ENCODE measurements around the gene CAPZA3.
"Not testable (repeated sequence)": the region's sequence is repeated elsewhere in the genome, so short reads cannot be mapped to it uniquely, and the experiment has no call there.

CAPZA3 gene

DNA sequence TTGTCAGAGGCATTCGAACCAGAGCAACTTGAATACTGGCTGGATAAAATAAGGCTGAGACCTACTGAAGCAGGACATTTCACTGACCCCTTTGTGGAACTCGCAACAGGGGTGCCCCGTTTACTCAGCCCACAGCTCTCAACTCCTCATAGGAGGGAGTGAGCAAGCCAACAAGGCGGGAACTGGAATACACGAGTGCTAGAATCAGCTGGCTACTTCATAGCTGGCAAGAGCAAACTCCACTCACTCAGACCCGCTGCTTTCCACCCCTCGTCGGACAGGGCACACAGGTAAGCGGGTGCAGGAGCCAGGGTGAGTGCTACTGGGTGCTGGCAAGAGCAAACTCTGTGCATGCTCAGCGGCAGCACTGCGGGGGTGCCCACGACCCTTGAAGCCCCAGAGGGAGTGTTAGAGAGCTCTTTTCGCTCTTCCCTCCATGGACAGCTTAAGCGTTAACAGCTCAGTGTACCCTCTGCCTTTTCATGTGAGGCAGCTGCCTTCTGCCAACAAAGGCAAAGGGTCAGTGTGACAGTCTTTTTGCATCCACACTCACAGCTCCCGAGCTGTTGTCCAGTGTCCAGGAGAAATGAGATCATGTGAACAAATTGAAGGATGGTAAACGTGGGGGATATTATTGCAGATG lies 15.7 kb downstream of the CAPZA3 start:
- no peak for DNase-seq (ENCODE audit: low read depth in 3 of 3)

DNA sequence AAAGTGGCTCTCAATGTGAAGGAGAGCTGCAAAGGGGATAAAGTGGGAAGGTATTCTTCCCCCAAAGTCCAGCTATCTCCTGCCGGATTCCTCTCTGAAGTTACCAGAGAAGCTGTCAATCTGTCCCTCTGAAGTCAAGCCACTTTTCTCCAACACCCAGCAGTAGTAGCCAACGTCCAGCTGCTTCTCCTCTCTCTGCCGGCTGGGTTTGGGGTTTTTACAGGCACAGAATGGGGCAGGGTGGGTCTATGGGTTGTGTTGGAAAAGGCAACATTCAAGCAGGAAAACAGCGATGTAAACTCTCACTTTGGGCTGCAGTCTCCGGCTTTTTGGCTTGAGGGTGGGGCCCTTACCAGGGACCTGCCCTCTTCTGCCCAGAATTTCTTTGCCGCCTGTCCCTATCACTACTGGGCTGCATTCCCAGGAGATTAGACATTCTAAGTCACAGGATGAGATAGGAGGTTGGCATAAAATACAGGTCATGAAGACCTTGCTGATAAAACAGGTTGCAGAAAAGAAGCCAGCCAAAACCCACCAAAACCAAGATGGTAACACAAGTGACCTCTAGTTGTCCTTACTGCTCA lies 16.3 kb downstream of the CAPZA3 start:
- DNase-seq (ENCODE audit: low read depth in 3 of 3): no peak

DNA sequence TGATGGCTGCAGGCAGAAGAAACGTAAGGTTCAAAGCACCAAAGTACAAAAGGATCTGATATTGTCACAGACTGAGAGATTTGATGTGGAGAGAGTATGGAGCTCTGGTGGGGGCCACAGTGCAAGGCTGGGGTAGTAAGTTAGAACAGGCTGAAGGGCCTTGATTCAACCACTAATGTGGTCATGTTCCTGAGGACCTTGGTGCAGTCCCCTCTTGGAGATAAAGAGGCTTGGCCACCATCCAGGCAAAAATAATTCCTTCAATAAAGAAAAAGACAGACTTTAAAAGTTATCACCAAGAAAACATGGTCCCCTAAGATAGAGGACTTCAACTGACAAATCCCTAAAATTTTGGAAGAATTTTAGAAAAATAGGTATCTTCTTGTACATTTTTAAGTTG lies 17.4 kb downstream of the CAPZA3 start:
- no peak for DNase-seq (ENCODE audit: low read depth in 3 of 3)

- DNase-seq (ENCODE audit: low read depth in 3 of 3): not testable (repeated sequence)
These were observed 28.6 kb downstream of the CAPZA3 start for GRCh38 chr12:18766479-18766878.

DNA sequence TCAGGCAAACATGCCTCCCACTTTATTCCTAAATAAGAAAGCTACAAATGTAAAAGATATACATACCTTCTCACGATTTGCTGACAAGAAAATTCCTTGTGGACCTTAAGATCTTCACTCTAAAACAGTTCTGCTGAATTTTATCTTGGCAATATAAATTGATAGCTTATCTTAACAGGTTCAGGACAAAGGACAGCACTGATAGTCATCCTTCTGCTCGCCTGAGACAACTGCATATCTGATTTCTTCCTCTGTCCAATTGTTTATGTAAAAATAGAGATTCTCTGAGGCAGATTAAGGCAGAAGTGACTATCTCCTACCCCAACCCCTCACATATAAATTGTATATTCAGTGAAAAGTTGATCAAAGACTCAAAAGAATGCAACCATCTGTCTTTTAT lies 44.9 kb downstream of the CAPZA3 start:
- DNase-seq (ENCODE audit: low read depth in 3 of 3): no peak

DNA sequence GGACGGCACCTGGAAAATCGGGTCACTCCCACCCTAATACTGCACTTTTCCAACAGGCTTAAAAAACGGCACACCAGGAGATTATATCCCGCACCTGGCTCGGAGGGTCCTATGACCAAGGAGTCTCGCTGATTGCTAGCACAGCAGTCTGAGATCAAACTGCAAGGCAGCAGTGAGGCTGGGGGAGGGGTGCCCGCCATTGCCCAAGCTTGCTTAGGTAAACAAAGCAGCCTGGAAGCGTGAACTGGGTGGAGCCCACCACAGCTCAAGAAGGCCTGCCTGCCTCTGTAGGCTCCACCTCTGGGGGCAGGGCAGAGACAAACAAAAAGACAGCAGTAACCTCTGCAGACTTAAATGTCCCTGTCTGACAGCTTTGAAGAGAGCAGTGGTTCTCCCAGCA lies 47.5 kb downstream of the CAPZA3 start:
- not testable (repeated sequence) for DNase-seq (ENCODE audit: low read depth in 3 of 3)

Measured in stimulated activated CD4-positive, alpha-beta T cell treated with anti-CD3 and anti-CD28 coated beads, TNF-alpha, amount 100 ng/mL, for 48 hours (primary cell).